ENCODE measurements around the gene EXOC5.

Gene EXOC5

DNA sequence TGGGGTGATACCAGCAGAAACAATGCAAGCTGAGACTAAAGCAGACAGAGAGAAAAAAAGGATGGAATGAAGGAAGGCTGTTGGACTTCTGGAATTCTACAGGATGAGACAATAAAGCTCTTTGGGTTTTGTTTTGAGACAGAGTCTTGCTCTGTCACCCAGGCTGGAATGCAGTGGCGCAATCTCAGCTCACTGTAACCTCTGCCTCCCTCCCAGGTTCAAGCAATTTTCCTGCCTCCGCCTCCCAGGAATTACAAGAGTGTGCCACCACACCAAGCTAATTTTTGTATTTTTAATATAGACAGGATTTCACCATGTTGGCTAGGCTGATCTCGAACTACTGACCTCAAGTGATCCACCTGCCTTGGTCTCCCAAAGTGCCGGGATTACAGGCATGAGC, 115.4 kb downstream of the EXOC5 start:
- Mint-ChIP-seq H3K4me3 (no peak overlapping the region), H3K27me3 (peaks cover 41% of the 10 kb centered on the region), H3K9me3 (no peaks in the 10 kb centered on the region), H3K4me1 (no peaks in the 10 kb centered on the region), H3K27ac (no peak overlapping the region)
- ATAC-seq (no peak), DNase-seq (no peak)

Measured in stimulated activated naive CD8-positive, alpha-beta T cell treated with anti-CD3 and anti-CD28 coated beads, Interleukin-15, amount 100 ng/mL, for 72 hours (primary cell).